Liver (tissue), 3 donors: ENCODE results near the gene RSBN1L.

Source experiments
- RAD21 ChIP-seq, 2 donors: IDR thresholded peaks; 2 replicates each; pipeline ENCODE4 v1.6.1; 2016; ENCODE audit warnings: antibody characterized with exemption in 2 of 2, mild to moderate bottlenecking in 2 of 2
- TF ChIP-seq, protein P1 (sequence below): fragments of 150-350 bp; IDR thresholded peaks from 2 replicates; pipeline ENCODE4 v1.5.1; 2017; ENCODE audit warnings: improper control_type of control experiment, low read depth, low read length; ENCODE audit not compliant: missing input control
- TF ChIP-seq, protein P2 (sequence below): IDR thresholded peaks from 2 replicates; pipeline ENCODE4 v1.6.1; 2016; ENCODE audit warnings: antibody characterized with exemption
- donor health status: healthy.
- donor health status: healthy.

DNA sequence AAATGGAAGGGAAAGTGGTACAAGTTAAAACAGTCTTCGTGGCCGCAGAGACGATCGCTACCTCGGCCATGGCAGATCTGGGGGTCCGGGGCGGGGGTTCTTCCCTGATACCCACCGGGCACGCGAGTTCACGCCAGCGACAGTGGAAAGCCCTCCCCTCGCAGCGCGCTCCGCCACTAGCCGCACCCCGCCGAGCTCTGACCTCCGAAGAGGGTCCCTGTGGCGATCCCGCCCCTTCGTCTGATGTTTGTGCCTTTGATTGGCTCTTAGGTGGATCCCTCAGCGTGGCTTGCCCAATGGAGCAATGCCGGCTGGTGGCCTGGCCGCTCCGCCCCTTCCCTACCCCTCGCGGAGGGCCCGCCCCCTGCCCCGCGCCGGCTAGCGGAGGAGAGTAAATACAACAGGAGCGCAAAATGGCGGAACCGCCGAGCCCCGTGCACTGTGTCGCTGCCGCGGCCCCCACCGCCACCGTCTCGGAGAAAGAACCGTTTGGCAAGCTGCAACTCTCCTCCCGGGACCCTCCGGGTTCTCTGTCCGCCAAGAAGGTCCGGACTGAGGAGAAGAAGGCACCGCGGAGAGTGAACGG lies at the start of gene RSBN1L:
- TF ChIP-seq, protein P1, sequence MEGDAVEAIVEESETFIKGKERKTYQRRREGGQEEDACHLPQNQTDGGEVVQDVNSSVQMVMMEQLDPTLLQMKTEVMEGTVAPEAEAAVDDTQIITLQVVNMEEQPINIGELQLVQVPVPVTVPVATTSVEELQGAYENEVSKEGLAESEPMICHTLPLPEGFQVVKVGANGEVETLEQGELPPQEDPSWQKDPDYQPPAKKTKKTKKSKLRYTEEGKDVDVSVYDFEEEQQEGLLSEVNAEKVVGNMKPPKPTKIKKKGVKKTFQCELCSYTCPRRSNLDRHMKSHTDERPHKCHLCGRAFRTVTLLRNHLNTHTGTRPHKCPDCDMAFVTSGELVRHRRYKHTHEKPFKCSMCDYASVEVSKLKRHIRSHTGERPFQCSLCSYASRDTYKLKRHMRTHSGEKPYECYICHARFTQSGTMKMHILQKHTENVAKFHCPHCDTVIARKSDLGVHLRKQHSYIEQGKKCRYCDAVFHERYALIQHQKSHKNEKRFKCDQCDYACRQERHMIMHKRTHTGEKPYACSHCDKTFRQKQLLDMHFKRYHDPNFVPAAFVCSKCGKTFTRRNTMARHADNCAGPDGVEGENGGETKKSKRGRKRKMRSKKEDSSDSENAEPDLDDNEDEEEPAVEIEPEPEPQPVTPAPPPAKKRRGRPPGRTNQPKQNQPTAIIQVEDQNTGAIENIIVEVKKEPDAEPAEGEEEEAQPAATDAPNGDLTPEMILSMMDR = peak; percentile 26
- peak in 1 of 2 donors; percentile 25 for TF ChIP-seq RAD21 (IDR thresholded peaks at IDR 0.05)
- TF ChIP-seq, protein P2, sequence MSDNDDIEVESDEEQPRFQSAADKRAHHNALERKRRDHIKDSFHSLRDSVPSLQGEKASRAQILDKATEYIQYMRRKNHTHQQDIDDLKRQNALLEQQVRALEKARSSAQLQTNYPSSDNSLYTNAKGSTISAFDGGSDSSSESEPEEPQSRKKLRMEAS = peak; percentile 27
